B cell (primary cell): ENCODE results near the gene STARD3. TPM values are rescaled to one million over a fixed set of nuclear protein-coding genes. Genes with fewer than 3 reads are reported as not detected.

ENCODE experiments used
- ATAC-seq: fragments of 200-7000 bp; cut with Tn5 transposase; one replicate; pipeline ENCODE4 v1.10.0; 2021; ENCODE audit warnings: low read depth, mild to moderate bottlenecking, moderate number of reproducible peaks, moderate library complexity
- CTCF ChIA-PET: fragments of 350-600 bp; sonication (Branson Sonifier 250); formaldehyde crosslinking; loops from one replicate; lab custom pipeline; 2021; ENCODE audit warnings: antibody characterized with exemption, inconsistent platforms; lab: Charles Lee
- POLR2A ChIA-PET: fragments of 350-600 bp; sonication (Branson Sonifier 250); formaldehyde crosslinking; loops from one replicate; lab custom pipeline; 2021; ENCODE audit warnings: antibody characterized with exemption; lab: Charles Lee
- DNase-seq: peaks from one replicate; pipeline ENCODE4 v3.0.0; 2013
- H2AFZ ChIP-seq: 2 replicates; pipeline ENCODE4 v1.6.1; 2012; ENCODE audit warnings: mild to moderate bottlenecking, low read depth, low read length; ENCODE audit not compliant: insufficient read depth, poor library complexity, severe bottlenecking
- H3K27ac ChIP-seq, 2 donors: 1 replicate in 1 of 2; 2 replicates in 1 of 2; pipeline ENCODE4 v1.5.1; 2012 to 2013; ENCODE audit warnings: low read length in 2 of 2, mild to moderate bottlenecking in 2 of 2, moderate library complexity in 1 of 2
- H3K27me3 ChIP-seq, 4 experiments: fragments of 200-600 bp in 1 of 4; sonication (generic) in 1 of 4; replicated peaks in 1 of 4; 1 replicate in 2 of 4; 2 replicates in 2 of 4; pipeline versions ENCODE4 v1.6.1 to v1.7.0; 2013 to 2016; ENCODE audit warnings: low read length in 3 of 4, mild to moderate bottlenecking in 2 of 4, mixed read lengths in 1 of 4, moderate library complexity in 1 of 4; ENCODE audit not compliant: insufficient read depth in 4 of 4, control insufficient read depth in 3 of 4; ENCODE audit errors: control extremely low read depth in 1 of 4
- H3K36me3 ChIP-seq, 2 experiments: replicated peaks in 1 of 2; 1 replicate in 1 of 2; 2 replicates in 1 of 2; pipeline versions ENCODE4 v1.6.1 to v1.7.1; 2013; ENCODE audit warnings: low read length in 1 of 2; ENCODE audit not compliant: insufficient read depth in 2 of 2, control insufficient read depth in 1 of 2; ENCODE audit errors: control extremely low read depth in 1 of 2, extremely low read depth in 1 of 2
- H3K4me1 ChIP-seq, 2 donors: fragments of 200-600 bp in 1 of 2; sonication (generic) in 1 of 2; 1 replicate in 1 of 2; 2 replicates in 1 of 2; pipeline versions ENCODE4 v1.5.1 to v1.6.1; 2013 to 2017; ENCODE audit warnings: low read length in 2 of 2; ENCODE audit not compliant: control insufficient read depth in 2 of 2, insufficient read depth in 2 of 2
- H3K4me2 ChIP-seq: replicated peaks from 2 replicates; pipeline ENCODE3; 2012; ENCODE audit warnings: mild to moderate bottlenecking, low read depth, low read length; ENCODE audit not compliant: poor library complexity, severe bottlenecking
- H3K4me3 ChIP-seq, 5 experiments: fragments of 200-600 bp in 1 of 5; sonication (generic) in 1 of 5; 1 replicate in 3 of 5; 2 replicates in 2 of 5; pipeline versions ENCODE4 v1.5.1 to v1.7.0; 2011 to 2016; ENCODE audit warnings: low read length in 4 of 5, mild to moderate bottlenecking in 4 of 5, low read depth in 2 of 5, control low read depth in 1 of 5, moderate library complexity in 1 of 5; ENCODE audit not compliant: insufficient read depth in 1 of 5; ENCODE audit errors: control extremely low read depth in 1 of 5, extremely low read depth in 1 of 5
- H3K79me2 ChIP-seq: fragments of 200-600 bp; sonication (generic); one replicate; pipeline ENCODE4 v1.6.0; 2016; ENCODE audit warnings: low read length; ENCODE audit not compliant: control insufficient read depth, insufficient read depth
- H3K9ac ChIP-seq: fragments of 200-600 bp; sonication (generic); 2 replicates; pipeline ENCODE4 v1.6.1; 2017; ENCODE audit warnings: mild to moderate bottlenecking, low read length, moderate library complexity
- H3K9me3 ChIP-seq, 3 donors: one replicate each; pipeline versions ENCODE4 v1.6.1 to v1.7.1; 2013; ENCODE audit warnings: low read length in 2 of 3; ENCODE audit not compliant: control insufficient read depth in 2 of 3, insufficient read depth in 1 of 3; ENCODE audit errors: control extremely low read depth in 1 of 3
- H4K20me1 ChIP-seq: 2 replicates; pipeline ENCODE4 v1.6.0; 2012; ENCODE audit warnings: mild to moderate bottlenecking, low read length; ENCODE audit not compliant: insufficient read depth, control insufficient read depth, poor library complexity, severe bottlenecking
- H3K27ac Mint-ChIP-seq: one replicate; pipeline ENCODE4 v1.8.0; 2021; ENCODE audit warnings: mixed read lengths
- H3K27me3 Mint-ChIP-seq: one replicate; pipeline ENCODE4 v1.8.0; 2021; ENCODE audit warnings: mixed read lengths
- H3K4me1 Mint-ChIP-seq: one replicate; pipeline ENCODE4 v1.8.0; 2021; ENCODE audit warnings: mixed read lengths
- H3K4me3 Mint-ChIP-seq: one replicate; pipeline ENCODE4 v1.8.0; 2021; ENCODE audit warnings: mixed read lengths
- H3K9me3 Mint-ChIP-seq: one replicate; pipeline ENCODE4 v1.8.0; 2022; ENCODE audit warnings: mixed read lengths; ENCODE audit not compliant: insufficient read depth
- EZH2 ChIP-seq: IDR thresholded peaks from 2 replicates; pipeline ENCODE4 v1.6.1; 2012; ENCODE audit warnings: borderline replicate concordance, low read depth, mild to moderate bottlenecking, moderate library complexity, low read length; ENCODE audit not compliant: insufficient read depth, poor library complexity, severe bottlenecking
- WGBS: methylation state at CpG from one replicate; pipeline ENCODE4 v1.1.5; 2013; ENCODE audit warnings: missing lambda C conversion rate; ENCODE audit not compliant: insufficient coverage; 5-methylcytosine and 5-hydroxymethylcytosine counted together
- intact Hi-C: fragments of 100-400 bp; cut with micrococcal nuclease; formaldehyde crosslinking; loops from one replicate; pipeline ENCODE4 v1.10.0; 2022
- polyA plus RNA-seq: library from polyadenylated mRNA; depleted of rRNA; stranded (reverse); fragments of >200 nt; gene quantifications from 2 replicates; pipeline ENCODE4 v1.2.3, GENCODE V29; 2012
- total RNA-seq, 2 donors: library from RNA; stranded (reverse); fragments of 120-200 nt in 1 of 2; gene quantifications; 1 replicate in 1 of 2; 2 replicates in 1 of 2; pipeline versions ENCODE4 v1.2.3 to v1.2.4, GENCODE V29; 2013 to 2022
- TF ChIP-seq, protein P1 (sequence below): fragments of 200-600 bp; IDR thresholded peaks from one replicate; pipeline ENCODE4 v1.8.0; 2022; ENCODE audit warnings: antibody characterized with exemption, mild to moderate bottlenecking

The STARD3 gene
- total and polyA plus RNA-seq, 2 donors (not counting 1 experiment from before 2014, with no cell fraction given), result 93.1 to 231 TPM

DNA sequence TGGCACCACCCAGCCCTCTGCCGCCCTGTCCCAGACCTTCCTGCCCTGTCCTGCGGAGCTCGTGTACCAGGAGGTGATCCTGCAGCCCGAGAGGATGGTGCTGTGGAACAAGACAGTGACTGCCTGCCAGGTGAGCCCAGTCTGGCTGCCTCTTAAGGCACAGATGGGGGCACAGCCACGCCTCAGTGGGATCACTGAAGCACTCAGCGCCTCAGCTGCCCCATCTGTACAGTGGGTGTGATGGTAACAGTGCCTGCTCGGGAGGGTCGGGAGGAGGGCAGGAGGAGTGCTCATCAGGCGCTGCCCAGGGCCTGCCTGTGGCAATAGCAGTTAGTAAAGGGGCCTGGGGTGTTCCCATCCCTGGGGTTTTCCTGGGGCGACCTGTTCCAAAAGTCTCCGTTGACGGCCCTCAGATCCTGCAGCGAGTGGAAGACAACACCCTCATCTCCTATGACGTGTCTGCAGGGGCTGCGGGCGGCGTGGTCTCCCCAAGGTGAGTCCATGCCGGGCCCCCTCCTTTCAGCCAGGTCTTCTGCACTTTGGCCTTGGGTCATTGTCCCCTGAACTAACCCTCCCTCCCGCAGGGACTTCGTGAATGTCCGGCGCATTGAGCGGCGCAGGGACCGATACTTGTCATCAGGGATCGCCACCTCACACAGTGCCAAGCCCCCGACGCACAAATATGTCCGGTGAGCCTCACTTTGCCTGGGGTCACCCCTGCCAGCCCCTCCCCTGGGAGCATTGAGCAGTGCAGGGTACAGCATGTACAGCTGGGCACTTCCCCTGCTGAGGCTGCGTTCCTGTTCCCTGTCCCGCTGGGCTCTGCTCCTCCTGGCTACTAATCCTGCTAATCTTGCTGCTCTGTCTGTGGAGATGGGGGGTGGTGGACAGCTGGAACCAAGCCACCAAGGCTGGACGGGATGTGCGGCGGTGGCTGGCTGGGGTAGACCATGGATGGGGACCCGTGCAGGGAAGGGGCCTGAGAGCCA, 23.7 kb downstream of the STARD3 start:
- Histone ChIP-seq H3K4me3 (no peak overlapping the region), H3K4me2 (peak overlapping the region; percentile 58), H3K27ac (peak overlapping the region; percentile 81), H4K20me1 (no peaks in the 10 kb centered on the region), H3K36me3 (peaks cover 0 to 36% of the 10 kb centered on the region in 2 experiments), H3K79me2 (peaks cover 11% of the 10 kb centered on the region), H2AFZ (no peak overlapping the region), H3K9ac (no peak overlapping the region), H3K27me3 (no peaks in the 10 kb centered on the region), H3K9me3 (no peaks in the 10 kb centered on the region), H3K4me1 (peaks cover 34 to 55% of the 10 kb centered on the region in 2 donors)
- peaks cover 39% of the 10 kb centered on the region for H3K4me1 Mint-ChIP-seq
- no peaks in the 10 kb centered on the region for H3K9me3 Mint-ChIP-seq
- POLR2A ChIA-PET, result no interaction called here
- no peaks in the 10 kb centered on the region for H3K27me3 Mint-ChIP-seq
- 95% methylated on average over 28 of the region's 35 CpGs for WGBS
- intact Hi-C loops, result no loop called here
- peak overlapping the region; percentile 61 for H3K27ac Mint-ChIP-seq
- CTCF ChIA-PET, result interaction anchor here (0.6 to 1.6 kb wide), 7 partner anchors 8 to 40 kb away, joined by 3 to 7 read pairs (median 5); partner anchors contain the start of gene PNMT
- peak overlapping the region; percentile 47 for H3K4me3 Mint-ChIP-seq
- DNase-seq (no peak), ATAC-seq (no peak)
- TF ChIP-seq EZH2, result no peak
- TF ChIP-seq, protein P1, sequence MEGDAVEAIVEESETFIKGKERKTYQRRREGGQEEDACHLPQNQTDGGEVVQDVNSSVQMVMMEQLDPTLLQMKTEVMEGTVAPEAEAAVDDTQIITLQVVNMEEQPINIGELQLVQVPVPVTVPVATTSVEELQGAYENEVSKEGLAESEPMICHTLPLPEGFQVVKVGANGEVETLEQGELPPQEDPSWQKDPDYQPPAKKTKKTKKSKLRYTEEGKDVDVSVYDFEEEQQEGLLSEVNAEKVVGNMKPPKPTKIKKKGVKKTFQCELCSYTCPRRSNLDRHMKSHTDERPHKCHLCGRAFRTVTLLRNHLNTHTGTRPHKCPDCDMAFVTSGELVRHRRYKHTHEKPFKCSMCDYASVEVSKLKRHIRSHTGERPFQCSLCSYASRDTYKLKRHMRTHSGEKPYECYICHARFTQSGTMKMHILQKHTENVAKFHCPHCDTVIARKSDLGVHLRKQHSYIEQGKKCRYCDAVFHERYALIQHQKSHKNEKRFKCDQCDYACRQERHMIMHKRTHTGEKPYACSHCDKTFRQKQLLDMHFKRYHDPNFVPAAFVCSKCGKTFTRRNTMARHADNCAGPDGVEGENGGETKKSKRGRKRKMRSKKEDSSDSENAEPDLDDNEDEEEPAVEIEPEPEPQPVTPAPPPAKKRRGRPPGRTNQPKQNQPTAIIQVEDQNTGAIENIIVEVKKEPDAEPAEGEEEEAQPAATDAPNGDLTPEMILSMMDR, result no peak
